Activated naive CD4-positive, alpha-beta T cell treated with anti-CD3 and anti-CD28 coated beads, Interleukin-2, amount 50 U/mL, for 72 hours (primary cell): ENCODE results near the gene KLHL8. TPM values are rescaled to one million over a fixed set of nuclear protein-coding genes. Genes with fewer than 3 reads are reported as not detected.
"Not testable (repeated sequence)": the region's sequence is repeated elsewhere in the genome, so short reads cannot be mapped to it uniquely, and the experiment has no call there.

ENCODE experiments used
- ATAC-seq, 2 donors: fragments of 150-1000 bp; cut with Tn5 transposase; 2 replicates each; pipeline ENCODE4 v1.10.0; 2021; ENCODE audit warnings: mild to moderate bottlenecking in 2 of 2, moderate library complexity in 2 of 2
- DNase-seq, 2 donors: peaks; one replicate each; pipeline ENCODE4 v3.0.0; 2021 to 2022; ENCODE audit warnings: low spot score in 2 of 2
- H3K27ac Mint-ChIP-seq, 2 donors: one replicate each; pipeline ENCODE4 v1.8.0; 2022; ENCODE audit warnings: mild to moderate bottlenecking in 2 of 2, mixed read lengths in 2 of 2
- H3K36me3 Mint-ChIP-seq, 2 donors: one replicate each; pipeline ENCODE4 v1.8.0; 2022; ENCODE audit warnings: mixed read lengths in 2 of 2
- H3K9me3 Mint-ChIP-seq, 2 donors: one replicate each; pipeline ENCODE4 v1.8.0; 2022; ENCODE audit warnings: mixed read lengths in 2 of 2
- total RNA-seq, 2 donors: library from RNA; stranded (reverse); gene quantifications; one replicate each; pipeline ENCODE4 v1.2.3, GENCODE V29; 2022

The KLHL8 gene
- total RNA-seq, 2 donors from 2014 or later = 8.4 to 13.6 TPM

GRCh38 chr4:87236861-87237260, 16.4 kb upstream of the KLHL8 start:
- no peak for ATAC-seq
- H3K36me3 Mint-ChIP-seq = peaks cover under 1% of the 10 kb centered on the region in 2 donors
- peaks cover 0 to under 1% of the 10 kb centered on the region in 2 donors for H3K9me3 Mint-ChIP-seq
- H3K27ac Mint-ChIP-seq = no peak overlapping the region
- no peak for DNase-seq

DNA sequence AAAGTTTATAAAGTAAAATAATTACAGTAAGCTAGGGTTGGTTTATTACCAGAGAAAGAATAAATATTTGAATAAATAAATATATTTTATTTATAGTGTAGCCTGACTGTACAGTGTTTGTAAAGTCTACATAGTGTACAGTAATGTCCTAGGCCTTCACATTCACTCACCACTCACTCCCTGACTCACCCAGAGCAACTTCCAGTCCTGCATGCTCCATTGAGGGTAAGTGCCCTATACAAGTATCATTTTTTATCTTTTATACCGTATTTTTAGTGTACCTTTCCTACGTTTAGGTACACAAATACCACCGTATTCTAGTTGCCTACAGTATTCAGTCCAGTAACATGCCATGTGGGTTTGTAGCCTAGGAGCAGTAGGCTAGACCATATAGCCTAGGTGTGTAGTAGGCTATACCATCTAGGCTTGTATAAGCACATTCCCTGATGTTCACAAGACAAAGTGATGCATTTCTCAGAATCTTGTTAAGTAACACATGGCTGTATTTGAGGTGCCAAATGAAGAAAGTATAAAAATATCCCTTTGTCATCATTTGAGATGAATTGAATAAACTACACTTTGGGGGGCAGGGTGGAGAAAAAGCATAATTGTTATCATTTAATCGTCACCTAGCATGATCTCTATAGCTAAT, 14.7 kb upstream of the KLHL8 start:
- H3K36me3 Mint-ChIP-seq = no peaks in the 10 kb centered on the region
- peak overlapping the region in 1 of 2 donors; percentile 88 for H3K27ac Mint-ChIP-seq
- DNase-seq (no peak), ATAC-seq (no peak)
- no peaks in the 10 kb centered on the region for H3K9me3 Mint-ChIP-seq

DNA sequence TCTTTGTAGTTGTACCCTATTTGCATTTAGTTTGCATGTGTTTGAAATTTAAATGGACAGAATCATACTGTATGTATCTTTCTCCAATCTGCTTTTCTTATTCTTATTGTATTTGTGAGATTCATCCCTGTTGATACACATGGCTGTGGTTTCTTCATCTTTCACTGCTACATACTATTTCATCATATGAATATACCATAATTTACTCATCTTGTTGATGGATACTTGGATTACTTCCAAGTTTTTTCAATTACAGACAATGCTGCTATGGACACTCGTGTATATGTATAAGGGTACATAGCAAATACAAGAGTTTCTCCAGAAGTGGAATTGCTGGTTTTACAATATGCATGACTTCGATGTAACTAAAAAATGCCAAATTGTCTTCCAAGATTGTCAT, 11.8 kb upstream of the KLHL8 start:
- no peaks in the 10 kb centered on the region for H3K9me3 Mint-ChIP-seq
- DNase-seq (no peak), ATAC-seq (no peak)
- H3K27ac Mint-ChIP-seq = no peak overlapping the region
- no peaks in the 10 kb centered on the region for H3K36me3 Mint-ChIP-seq

GRCh38 chr4:87230806-87231205, 10.4 kb upstream of the KLHL8 start:
- no peaks in the 10 kb centered on the region for H3K36me3 Mint-ChIP-seq
- ATAC-seq (no peak), DNase-seq (no peak)
- no peaks in the 10 kb centered on the region for H3K9me3 Mint-ChIP-seq
- no peak overlapping the region for H3K27ac Mint-ChIP-seq

DNA sequence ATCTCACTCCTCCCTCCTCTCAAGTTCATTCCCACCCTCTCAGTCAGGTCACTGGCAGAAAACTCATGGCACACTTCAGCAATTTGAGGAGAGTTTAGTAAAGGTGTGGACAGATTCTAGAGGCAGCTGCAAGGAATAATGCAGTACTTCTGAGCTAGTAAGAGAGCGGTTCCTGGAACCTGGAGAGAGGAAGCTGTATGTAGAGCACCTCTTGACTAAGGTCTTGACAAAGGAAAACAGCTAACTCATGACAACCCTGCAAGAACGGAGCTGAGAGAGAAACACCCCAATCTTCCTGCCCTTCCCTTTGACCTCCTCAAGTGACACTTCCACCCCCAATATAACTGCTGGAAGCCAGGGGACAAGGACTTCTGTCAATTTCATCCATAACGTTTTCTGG, 9.6 kb upstream of the KLHL8 start:
- Mint-ChIP-seq H3K9me3 (no peaks in the 10 kb centered on the region), H3K27ac (no peak overlapping the region), H3K36me3 (no peaks in the 10 kb centered on the region)
- DNase-seq = no peak
- ATAC-seq = no peak

- no peak for DNase-seq
- no peaks in the 10 kb centered on the region for H3K9me3 Mint-ChIP-seq
- no peaks in the 10 kb centered on the region for H3K36me3 Mint-ChIP-seq
- ATAC-seq = no peak
- no peak overlapping the region for H3K27ac Mint-ChIP-seq
These were observed 7.9 kb upstream of the KLHL8 start for GRCh38 chr4:87228262-87228860.

GRCh38 chr4:87227751-87228151, 7.3 kb upstream of the KLHL8 start:
- Mint-ChIP-seq H3K36me3 (no peaks in the 10 kb centered on the region), H3K27ac (no peak overlapping the region), H3K9me3 (no peaks in the 10 kb centered on the region)
- DNase-seq (no peak), ATAC-seq (peak in 1 of 2 donors; percentile 23)

GRCh38 chr4:87225936-87226335, 5.5 kb upstream of the KLHL8 start:
- Mint-ChIP-seq H3K27ac (no peak overlapping the region), H3K36me3 (no peaks in the 10 kb centered on the region), H3K9me3 (no peaks in the 10 kb centered on the region)
- ATAC-seq (peak in 1 of 2 donors; percentile 39), DNase-seq (no peak)

DNA sequence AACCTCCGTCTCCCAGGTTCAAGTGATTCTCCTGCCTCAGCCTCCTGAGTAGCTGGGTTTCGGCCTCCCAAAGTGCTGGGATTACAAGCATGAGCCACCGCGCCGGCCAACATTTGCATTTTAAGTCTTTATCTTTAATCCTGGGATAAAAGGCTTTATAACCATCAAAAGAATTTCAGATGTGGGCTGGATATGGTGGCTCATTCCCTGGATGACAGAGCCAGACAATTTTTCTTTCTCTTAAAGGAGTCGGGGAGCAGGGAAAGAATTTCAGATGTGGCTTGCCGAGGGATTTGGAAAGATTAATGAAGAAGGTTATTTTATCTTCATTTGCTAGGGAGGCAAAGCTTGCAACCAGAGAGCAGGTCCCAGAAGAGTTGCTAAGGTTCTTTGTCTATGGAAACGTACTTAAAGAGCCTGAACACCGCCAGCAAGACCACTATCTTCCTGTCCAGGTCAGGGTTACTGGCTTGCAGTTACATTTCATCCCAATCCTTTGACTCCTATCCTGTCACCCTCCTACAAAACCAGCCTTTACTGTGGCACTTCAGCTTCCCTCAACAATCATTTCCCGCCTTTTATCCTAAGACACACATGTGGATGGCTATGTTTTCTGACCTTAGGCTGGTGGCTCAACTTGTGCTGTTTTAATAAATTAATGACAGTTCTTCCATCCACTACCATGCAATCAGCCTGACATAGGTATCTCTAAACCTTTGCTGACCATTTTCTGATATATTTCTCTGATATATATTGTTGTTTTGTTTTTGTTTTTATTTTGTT, 3.9 kb upstream of the KLHL8 start:
- DNase-seq (no peak), ATAC-seq (no peak)
- H3K27ac Mint-ChIP-seq = no peak overlapping the region
- no peaks in the 10 kb centered on the region for H3K9me3 Mint-ChIP-seq
- H3K36me3 Mint-ChIP-seq = peaks cover 0 to 2% of the 10 kb centered on the region in 2 donors

GRCh38 chr4:87219632-87220093, 755 bp downstream of the KLHL8 start:
- peak; percentile 40 to 71 for DNase-seq
- ATAC-seq = peak; percentile 34 to 38
- Mint-ChIP-seq H3K9me3 (no peaks in the 10 kb centered on the region), H3K36me3 (peaks cover 0 to 8% of the 10 kb centered on the region in 2 donors), H3K27ac (peak overlapping the region; percentile 57 to 91)

DNA sequence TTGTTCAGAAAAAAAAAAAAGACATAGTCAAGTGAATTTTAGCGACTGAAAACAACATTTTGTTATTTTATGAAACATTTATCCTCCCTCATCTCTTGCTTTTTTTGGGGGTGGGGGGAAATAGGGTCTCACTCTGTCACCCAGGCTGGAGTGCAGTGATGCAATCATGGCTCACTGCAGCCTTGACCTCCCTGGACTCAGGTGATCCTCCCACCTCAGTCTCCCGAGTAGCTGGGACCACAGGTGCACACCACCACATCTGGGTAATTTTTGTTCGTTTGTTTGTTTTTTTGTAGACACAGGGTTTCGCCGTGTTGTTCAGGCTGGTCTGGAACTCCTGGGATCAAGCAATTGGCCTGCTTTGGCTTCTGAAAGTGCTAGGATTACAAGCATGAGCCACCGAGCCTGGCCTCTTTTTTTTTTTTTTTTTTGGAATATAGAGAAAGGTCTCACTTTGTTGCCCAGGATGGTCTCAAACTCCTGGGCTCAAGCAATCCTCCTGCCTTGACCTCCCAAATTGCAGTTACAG, 3.1 kb downstream of the KLHL8 start:
- not testable (repeated sequence) for ATAC-seq, H3K9me3 Mint-ChIP-seq, DNase-seq, H3K27ac Mint-ChIP-seq, H3K36me3 Mint-ChIP-seq

GRCh38 chr4:87216469-87216868, 3.9 kb downstream of the KLHL8 start:
- H3K36me3 Mint-ChIP-seq = peaks cover 0 to 8% of the 10 kb centered on the region in 2 donors
- no peak overlapping the region for H3K27ac Mint-ChIP-seq
- ATAC-seq = no peak
- DNase-seq = no peak
- H3K9me3 Mint-ChIP-seq = no peaks in the 10 kb centered on the region

DNA sequence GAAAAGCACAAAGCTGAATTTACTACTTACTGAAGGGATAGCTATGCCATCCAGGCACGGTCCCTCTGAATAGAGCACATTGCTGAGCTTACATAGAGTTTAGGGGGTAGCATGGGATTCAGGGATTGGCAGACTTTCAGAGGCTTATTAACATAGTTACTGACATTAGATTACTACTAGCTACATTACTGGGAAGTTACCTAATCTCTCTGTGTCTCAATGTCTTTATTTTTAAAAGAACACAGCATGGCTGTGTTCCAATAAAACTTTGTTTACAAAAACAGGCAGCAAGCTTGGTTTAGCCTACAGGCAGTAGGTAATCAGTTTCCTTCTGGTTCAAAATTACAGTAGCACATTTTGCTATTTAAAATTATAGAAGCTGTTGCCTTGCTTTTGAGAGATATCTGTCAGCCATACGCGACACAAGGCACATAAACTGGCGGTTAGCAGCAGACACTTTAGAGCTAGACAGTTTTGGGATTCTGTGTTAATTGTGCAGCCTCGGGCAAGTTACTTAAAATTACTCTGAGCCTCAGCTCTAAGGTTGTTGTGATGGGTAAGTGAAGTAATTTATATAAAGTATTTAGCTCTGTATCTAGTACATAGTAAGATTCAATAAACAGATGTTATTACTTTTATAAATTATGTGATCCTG, 6.9 kb downstream of the KLHL8 start:
- Mint-ChIP-seq H3K9me3 (no peaks in the 10 kb centered on the region), H3K27ac (no peak overlapping the region), H3K36me3 (no peaks in the 10 kb centered on the region)
- DNase-seq (no peak), ATAC-seq (no peak)

GRCh38 chr4:87211249-87211952, 9.0 kb downstream of the KLHL8 start:
- no peak for DNase-seq
- no peaks in the 10 kb centered on the region for H3K9me3 Mint-ChIP-seq
- H3K36me3 Mint-ChIP-seq = peaks cover 13 to 17% of the 10 kb centered on the region in 2 donors
- no peak overlapping the region for H3K27ac Mint-ChIP-seq
- ATAC-seq = no peak

DNA sequence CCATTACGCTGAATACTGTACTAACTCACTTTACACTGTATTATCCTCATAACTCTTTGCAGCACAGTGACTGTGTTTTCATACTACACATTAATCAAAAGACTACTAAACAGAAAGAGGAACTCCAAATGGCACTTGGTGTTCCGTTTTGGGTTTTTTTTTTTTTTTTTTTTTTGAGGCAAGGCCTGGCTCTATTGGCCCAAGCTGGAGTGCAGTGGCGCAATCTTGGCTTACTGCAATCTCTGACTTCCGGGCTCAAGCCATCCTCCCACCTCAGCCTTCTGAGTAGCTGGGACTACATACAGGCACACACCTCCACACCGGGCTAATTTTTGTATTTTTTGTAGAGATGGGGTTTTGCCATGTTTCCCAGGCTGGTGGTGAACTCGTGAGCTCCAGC, 10.7 kb downstream of the KLHL8 start:
- H3K27ac Mint-ChIP-seq = peak overlapping the region in 1 of 2 donors; percentile 62
- ATAC-seq = peak; percentile 47 to 80
- peaks cover 0 to 5% of the 10 kb centered on the region in 2 donors for H3K9me3 Mint-ChIP-seq
- H3K36me3 Mint-ChIP-seq = peaks cover 13 to 23% of the 10 kb centered on the region in 2 donors
- DNase-seq = no peak

- ATAC-seq (no peak), DNase-seq (no peak)
- Mint-ChIP-seq H3K36me3 (peaks cover 13 to 23% of the 10 kb centered on the region in 2 donors), H3K27ac (peak overlapping the region in 1 of 2 donors; percentile 62), H3K9me3 (peaks cover 0 to 5% of the 10 kb centered on the region in 2 donors)
These were observed 11.2 kb downstream of the KLHL8 start for GRCh38 chr4:87209182-87209581.
